Muscle of leg (tissue), 16 donors: Measurements from ENCODE around the gene KICS2. TPM values are rescaled to one million over a fixed set of nuclear protein-coding genes. Genes with fewer than 3 reads are reported as not detected.

Experiments used
- DNase-seq: peaks from one replicate; pipeline ENCODE4 v3.0.0; 2013
- H3K27ac ChIP-seq: one replicate; pipeline ENCODE4 v1.5.1; 2013; ENCODE audit warnings: mild to moderate bottlenecking, low read length, control low read depth
- H3K27me3 ChIP-seq: one replicate; pipeline ENCODE4 v1.6.1; 2013; ENCODE audit warnings: low read length; ENCODE audit not compliant: control insufficient read depth, insufficient read depth
- H3K36me3 ChIP-seq: one replicate; pipeline ENCODE4 v1.6.1; 2013; ENCODE audit warnings: low read length; ENCODE audit not compliant: control insufficient read depth, insufficient read depth
- H3K4me1 ChIP-seq: one replicate; pipeline ENCODE4 v1.6.1; 2013; ENCODE audit warnings: low read length; ENCODE audit not compliant: control insufficient read depth, insufficient read depth
- H3K4me3 ChIP-seq: one replicate; pipeline ENCODE4 v1.5.1; 2013; ENCODE audit warnings: low read length, control low read depth
- H3K9me3 ChIP-seq: replicated peaks from 2 replicates; pipeline ENCODE4 v1.6.1; 2013; ENCODE audit warnings: low read depth, low read length; ENCODE audit not compliant: control insufficient read depth
- WGBS: methylation state at CpG from one replicate; pipeline ENCODE4 v1.1.5; 2013; ENCODE audit warnings: missing lambda C conversion rate; ENCODE audit not compliant: insufficient coverage; 5-methylcytosine and 5-hydroxymethylcytosine counted together
- long read RNA-seq, 11 donors: transcript quantifications; one replicate each; lab custom pipeline, GENCODE V29; 2026
- polyA plus RNA-seq, 8 donors: library from polyadenylated mRNA; unstranded; fragments of 120-200 nt; gene quantifications; one replicate each; pipeline versions ENCODE4 v1.2.1 to v1.2.3, GENCODE V29; 2013; ENCODE audit warnings: inconsistent platforms in 1 of 8, low replicate concordance in 1 of 8; ENCODE audit not compliant: insufficient read length in 8 of 8, insufficient read depth in 1 of 8
- total RNA-seq: library from RNA; stranded (reverse); fragments of 120-200 nt; gene quantifications from one replicate; pipeline ENCODE4 v1.2.4, GENCODE V29; 2013

The KICS2 gene
- 3.2 TPM for total RNA-seq
- 1 to 10 TPM; 2.1 to 3.9 (median 2.9) TPM for polyA plus RNA-seq
- long read RNA-seq, donor 1 = 0 reads
- long read RNA-seq, donor 2 = 0 reads
- long read RNA-seq, donor 3, full-length matches to known transcripts = 1 of 1 reads
- long read RNA-seq, donor 3, partial matches to known transcripts = 0 of 1 reads
- long read RNA-seq, donor 3, other reads (novel, unspliced or antisense) = 0 of 1 reads
- long read RNA-seq, donor 4, full-length matches to known transcripts = 1 of 1 reads
- long read RNA-seq, donor 4, partial matches to known transcripts = 0 of 1 reads
- long read RNA-seq, donor 4, other reads (novel, unspliced or antisense) = 0 of 1 reads
- long read RNA-seq, donor 5, full-length matches to known transcripts = 4 of 4 reads
- long read RNA-seq, donor 5, partial matches to known transcripts = 0 of 4 reads
- long read RNA-seq, donor 5, other reads (novel, unspliced or antisense) = 0 of 4 reads
- long read RNA-seq, donor 6, full-length matches to known transcripts = 2 of 2 reads
- long read RNA-seq, donor 6, partial matches to known transcripts = 0 of 2 reads
- long read RNA-seq, donor 6, other reads (novel, unspliced or antisense) = 0 of 2 reads
- long read RNA-seq, donor 7 = 0 reads
- long read RNA-seq, donor 8 = 0 reads
- long read RNA-seq, donor 9, partial matches to known transcripts = 0 of 1 reads
- long read RNA-seq, donor 9, other reads (novel, unspliced or antisense) = 0 of 1 reads
- long read RNA-seq, donor 10, full-length matches to known transcripts = 2 of 2 reads
- long read RNA-seq, donor 10, partial matches to known transcripts = 0 of 2 reads
- long read RNA-seq, donor 10, other reads (novel, unspliced or antisense) = 0 of 2 reads
- long read RNA-seq, donor 11 = 0 reads

GRCh38 chr12:64222009-64222765 lies at the start of gene KICS2:
Gene KICS2, minus strand, starts transcription at chr12:64222296. Its CDS starts 59 bp downstream, at chr12:64222237.
- under 1% methylated on average over 49 of the region's 56 CpGs for WGBS
- Histone ChIP-seq H3K4me1 (peaks cover 4% of the 10 kb centered on the region), H3K27me3 (no peaks in the 10 kb centered on the region), H3K9me3 (no peaks in the 10 kb centered on the region), H3K4me3 (peak within 1 kb of the TSS; percentile 94), H3K36me3 (no peaks in the 10 kb centered on the region), H3K27ac (peak within 1 kb of the TSS; percentile 86)
- DNase-seq = peak; percentile 97

DNA sequence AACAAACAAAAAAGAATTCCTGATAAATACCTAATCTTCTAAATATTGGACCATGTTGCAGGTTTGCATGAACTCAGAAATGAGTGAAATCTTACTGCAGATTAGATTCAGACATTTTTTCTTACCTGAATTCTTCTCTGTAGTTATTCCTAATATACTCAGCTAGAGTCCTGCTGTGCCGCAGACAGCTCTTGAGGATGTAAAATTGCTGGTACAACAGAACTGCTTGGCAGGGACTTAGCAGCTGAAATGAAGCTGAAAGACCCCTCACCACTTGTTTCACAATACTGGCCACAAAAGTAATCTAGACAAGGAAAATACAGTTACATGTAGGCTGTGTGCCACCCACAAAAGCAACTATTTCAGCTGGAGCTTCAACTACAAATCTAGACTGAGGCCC lies 48.3 kb upstream of the KICS2 start:
- no CpG with 5 or more reads among the region's 1 CpG for WGBS
- H3K4me3 ChIP-seq = no peak overlapping the region

GRCh38 chr12:64269161-64269560 lies 47.1 kb upstream of the KICS2 start:
- Histone ChIP-seq H3K4me1 (no peaks in the 10 kb centered on the region), H3K4me3 (no peak overlapping the region), H3K9me3 (no peaks in the 10 kb centered on the region), H3K27me3 (no peaks in the 10 kb centered on the region), H3K36me3 (no peaks in the 10 kb centered on the region), H3K27ac (no peak overlapping the region)
- 83% methylated on average over 1 of the region's 2 CpGs for WGBS
- DNase-seq = no peak

More for the DNA sequence above, 48.3 kb upstream of the KICS2 start:
- H3K36me3 ChIP-seq = no peaks in the 10 kb centered on the region
- H3K9me3 ChIP-seq = no peaks in the 10 kb centered on the region
- no peak for DNase-seq
- H3K4me1 ChIP-seq = no peaks in the 10 kb centered on the region
- H3K27ac ChIP-seq = no peak overlapping the region
- H3K27me3 ChIP-seq = no peaks in the 10 kb centered on the region

DNA sequence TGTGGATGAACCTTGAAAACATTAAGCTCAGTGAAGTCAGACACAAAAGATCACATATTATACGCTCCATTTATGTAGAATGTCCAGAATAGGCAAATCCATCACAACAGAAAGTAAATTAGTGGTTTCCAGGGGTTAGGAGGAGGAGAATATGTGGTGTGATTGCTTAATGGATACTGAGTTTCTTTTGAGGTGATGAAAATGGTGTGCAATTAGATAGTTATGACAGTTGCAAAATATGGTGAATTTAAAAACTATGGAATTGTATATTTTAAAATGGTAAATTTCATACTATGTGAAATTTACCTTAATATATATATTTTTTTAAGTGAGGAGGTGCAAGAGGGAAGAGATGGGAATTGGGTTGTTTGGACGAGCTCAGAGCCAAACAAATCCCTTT lies 46.3 kb upstream of the KICS2 start:
- H3K4me1 ChIP-seq = no peaks in the 10 kb centered on the region
- 33% methylated on average over 1 of the region's 2 CpGs for WGBS
- H3K9me3 ChIP-seq = no peaks in the 10 kb centered on the region

DNA sequence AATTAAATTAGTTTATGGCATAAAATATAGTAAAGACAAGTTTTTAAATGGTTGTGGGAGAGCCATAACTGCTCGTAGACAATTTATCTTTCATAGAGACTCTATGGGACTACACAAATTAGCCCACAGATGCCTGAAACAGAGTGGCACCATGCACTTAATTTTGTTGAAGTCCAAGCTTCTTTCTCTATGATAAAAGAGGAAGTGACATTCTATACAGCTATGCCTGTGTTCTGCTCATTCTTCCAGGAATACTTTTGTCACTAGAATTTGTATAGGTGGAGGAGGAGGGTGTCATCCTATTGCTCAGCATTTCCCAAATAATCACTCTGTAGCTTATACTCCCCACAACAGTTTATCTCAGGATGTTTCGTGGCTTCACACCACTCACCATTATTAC lies 43.7 kb upstream of the KICS2 start:
- Histone ChIP-seq H3K36me3 (no peaks in the 10 kb centered on the region), H3K4me1 (no peaks in the 10 kb centered on the region), H3K4me3 (no peak overlapping the region), H3K27me3 (no peaks in the 10 kb centered on the region), H3K27ac (no peak overlapping the region), H3K9me3 (no peaks in the 10 kb centered on the region)
- no peak for DNase-seq
- WGBS = 100% methylated on average over 1 of the region's 2 CpGs

More for the DNA sequence above, 46.3 kb upstream of the KICS2 start:
- Histone ChIP-seq H3K27ac (no peak overlapping the region), H3K4me3 (no peak overlapping the region), H3K27me3 (no peaks in the 10 kb centered on the region), H3K36me3 (no peaks in the 10 kb centered on the region)
- DNase-seq = no peak

- Histone ChIP-seq H3K4me3 (no peak overlapping the region), H3K27me3 (no peaks in the 10 kb centered on the region), H3K36me3 (no peaks in the 10 kb centered on the region), H3K4me1 (no peaks in the 10 kb centered on the region), H3K9me3 (no peaks in the 10 kb centered on the region), H3K27ac (no peak overlapping the region)
- DNase-seq = no peak
- WGBS = no CpG with 5 or more reads among the region's 5 CpGs
These were observed 39.7 kb upstream of the KICS2 start for GRCh38 chr12:64261813-64262212.

GRCh38 chr12:64258576-64258975 lies 36.5 kb upstream of the KICS2 start:
- H3K4me3 ChIP-seq = no peak overlapping the region
- no peaks in the 10 kb centered on the region for H3K36me3 ChIP-seq
- 57% methylated on average over 1 of the region's 3 CpGs for WGBS
- no peak for DNase-seq
- no peaks in the 10 kb centered on the region for H3K9me3 ChIP-seq
- H3K4me1 ChIP-seq = no peaks in the 10 kb centered on the region
- no peaks in the 10 kb centered on the region for H3K27me3 ChIP-seq
- H3K27ac ChIP-seq = no peak overlapping the region

DNA sequence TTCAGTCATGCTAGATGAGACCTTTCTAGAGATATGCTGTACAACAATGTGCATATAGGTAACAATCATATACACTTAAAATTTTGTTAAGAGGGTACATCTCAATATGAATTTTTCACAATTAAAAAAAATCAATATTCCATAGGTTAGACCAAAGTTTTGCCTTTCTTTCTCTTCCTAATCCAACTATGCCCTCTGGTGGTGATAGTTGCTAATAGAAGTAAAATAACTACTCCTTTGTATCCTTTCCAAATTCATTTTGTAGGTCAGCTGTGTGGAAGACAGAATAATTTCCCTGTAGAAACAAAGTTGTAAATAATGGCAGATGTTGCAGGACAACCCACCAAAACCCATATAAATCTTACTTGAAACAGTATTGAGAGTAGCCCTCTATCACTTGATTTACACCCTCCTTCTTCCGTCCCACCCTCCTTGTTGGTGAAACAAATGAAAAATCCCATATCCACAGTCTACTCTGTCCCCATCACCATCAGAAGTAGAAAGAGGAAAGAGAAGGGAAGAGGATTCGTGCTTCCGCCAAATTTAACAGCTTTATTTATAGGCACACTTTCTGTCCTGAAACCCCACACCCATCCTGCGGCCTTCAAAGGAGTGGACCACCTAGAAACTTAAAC lies 34.2 kb upstream of the KICS2 start:
- no peak overlapping the region for H3K4me3 ChIP-seq
- no peaks in the 10 kb centered on the region for H3K27me3 ChIP-seq
- peak; percentile 85 for DNase-seq
- no peaks in the 10 kb centered on the region for H3K9me3 ChIP-seq
- H3K4me1 ChIP-seq = no peaks in the 10 kb centered on the region
- H3K27ac ChIP-seq = no peak overlapping the region
- WGBS = no CpG with 5 or more reads among the region's 4 CpGs
- no peaks in the 10 kb centered on the region for H3K36me3 ChIP-seq

GRCh38 chr12:64255249-64255648 lies 33.2 kb upstream of the KICS2 start:
- no CpG with 5 or more reads among the region's 4 CpGs for WGBS
- Histone ChIP-seq H3K27me3 (no peaks in the 10 kb centered on the region), H3K4me1 (no peaks in the 10 kb centered on the region), H3K36me3 (no peaks in the 10 kb centered on the region), H3K27ac (no peak overlapping the region), H3K4me3 (no peak overlapping the region), H3K9me3 (no peaks in the 10 kb centered on the region)
- DNase-seq = no peak
